A673 (cell line): Measurements from ENCODE around the gene TNFAIP2. TPM values are rescaled to one million over a fixed set of nuclear protein-coding genes. Genes with fewer than 3 reads are reported as not detected.

Source experiments
- BruUV-seq: library from RNA; stranded (reverse); fragments of 400-500 nt; replicated peaks from 2 replicates; lab custom pipeline; 2021; lab: Mats Ljungman, UMichigan
- CTCF ChIA-PET: fragments of 300-600 bp; sonication (Branson Sonifier 250); formaldehyde crosslinking; loops from one replicate; lab custom pipeline; 2022; ENCODE audit warnings: antibody characterized with exemption; lab: Charles Lee
- POLR2A ChIA-PET: fragments of 300-600 bp; sonication (Branson Sonifier 250); formaldehyde crosslinking; loops from one replicate; lab custom pipeline; 2022; ENCODE audit warnings: antibody characterized with exemption; ENCODE audit not compliant: low non-redundant PET; lab: Charles Lee
- DNase-seq: peaks from one replicate; pipeline ENCODE4 v3.0.0-alpha.2; 2015; ENCODE audit warnings: low spot score
- H3K27ac ChIP-seq: fragments of 200-600 bp; sonication (generic); 2 replicates; pipeline ENCODE4 v1.5.1; 2016; ENCODE audit warnings: mixed run types, low read depth, mild to moderate bottlenecking, mixed read lengths, antibody characterized with exemption, low read length; ENCODE audit not compliant: poor library complexity, severe bottlenecking
- H3K27me3 ChIP-seq: fragments of 200-600 bp; sonication (generic); replicated peaks from 2 replicates; pipeline ENCODE4 v1.6.1; 2017; ENCODE audit warnings: mixed run types, low read depth, mild to moderate bottlenecking, mixed read lengths, antibody characterized with exemption, low read length; ENCODE audit not compliant: insufficient read depth, poor library complexity
- H3K36me3 ChIP-seq: fragments of 200-600 bp; sonication (generic); 2 replicates; pipeline ENCODE4 v1.6.1; 2016; ENCODE audit warnings: mixed run types, mild to moderate bottlenecking, mixed read lengths, antibody characterized with exemption, low read length; ENCODE audit not compliant: insufficient read depth, poor library complexity, severe bottlenecking
- H3K4me1 ChIP-seq: fragments of 200-600 bp; sonication (generic); 2 replicates; pipeline ENCODE4 v1.6.1; 2017; ENCODE audit warnings: mixed run types, mild to moderate bottlenecking, mixed read lengths, antibody characterized with exemption, low read length; ENCODE audit not compliant: insufficient read depth, poor library complexity, severe bottlenecking
- H3K4me3 ChIP-seq: fragments of 200-600 bp; sonication (generic); 2 replicates; pipeline ENCODE4 v1.5.1; 2016; ENCODE audit warnings: low read depth, mixed run types, mild to moderate bottlenecking, mixed read lengths, low read length; ENCODE audit not compliant: poor library complexity, severe bottlenecking
- H3K9me3 ChIP-seq: fragments of 200-600 bp; sonication (generic); 2 replicates; pipeline ENCODE4 v1.6.1; 2016; ENCODE audit warnings: mixed run types, low read depth, mild to moderate bottlenecking, mixed read lengths, antibody characterized with exemption, low read length; ENCODE audit not compliant: poor library complexity, severe bottlenecking
- EZH2 ChIP-seq: fragments of 200-600 bp; sonication (generic); IDR thresholded peaks from 2 replicates; pipeline ENCODE4 v1.6.1; 2017; ENCODE audit warnings: borderline replicate concordance, low read depth, mild to moderate bottlenecking, mixed read lengths, antibody characterized with exemption, low read length; ENCODE audit not compliant: poor library complexity, severe bottlenecking
- intact Hi-C: fragments of 100-400 bp; cut with micrococcal nuclease; formaldehyde crosslinking; loops from one replicate; pipeline ENCODE4 v1.10.0; 2022; ENCODE audit not compliant: unreplicated experiment
- total RNA-seq: library from RNA; stranded (reverse); gene quantifications from 2 replicates; pipeline ENCODE4 v1.2.3, GENCODE V29; 2021
- TF ChIP-seq, protein P1 (sequence below): fragments of 300-800, 200-600 bp; sonication (generic); conservative IDR thresholded peaks from 2 replicates; pipeline ENCODE4 v1.5.1; 2017; ENCODE audit warnings: low read depth, mild to moderate bottlenecking, antibody characterized with exemption, low read length, moderate library complexity, mixed read lengths

Gene TNFAIP2
- total RNA-seq, 1 experiment from 2014 or later = 5.5 TPM

DNA sequence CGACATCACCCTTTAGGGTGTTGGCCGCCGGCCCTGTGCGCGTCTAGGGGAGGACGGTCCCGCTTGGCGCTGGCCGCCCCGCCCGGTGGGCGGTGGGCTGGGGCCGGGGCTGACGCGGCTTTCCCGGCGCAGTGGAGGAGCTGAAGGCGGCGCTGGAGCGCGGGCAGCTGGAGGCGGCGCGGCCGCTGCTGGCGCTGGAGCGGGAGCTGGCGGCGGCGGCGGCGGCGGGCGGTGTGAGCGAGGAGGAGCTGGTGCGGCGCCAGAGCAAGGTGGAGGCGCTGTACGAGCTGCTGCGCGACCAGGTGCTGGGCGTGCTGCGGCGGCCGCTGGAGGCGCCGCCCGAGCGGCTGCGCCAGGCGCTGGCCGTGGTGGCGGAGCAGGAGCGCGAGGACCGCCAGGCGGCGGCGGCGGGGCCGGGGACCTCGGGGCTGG is 3.6 kb downstream of the TNFAIP2 start:
- Histone ChIP-seq H3K36me3 (no peaks in the 10 kb centered on the region), H3K27me3 (no peaks in the 10 kb centered on the region), H3K4me3 (peak overlapping the region; percentile 20), H3K9me3 (no peaks in the 10 kb centered on the region), H3K27ac (no peak overlapping the region), H3K4me1 (peaks cover 18% of the 10 kb centered on the region)
- no TSS peak for BruUV-seq
- TF ChIP-seq EZH2 = no peak
- TF ChIP-seq, protein P1, sequence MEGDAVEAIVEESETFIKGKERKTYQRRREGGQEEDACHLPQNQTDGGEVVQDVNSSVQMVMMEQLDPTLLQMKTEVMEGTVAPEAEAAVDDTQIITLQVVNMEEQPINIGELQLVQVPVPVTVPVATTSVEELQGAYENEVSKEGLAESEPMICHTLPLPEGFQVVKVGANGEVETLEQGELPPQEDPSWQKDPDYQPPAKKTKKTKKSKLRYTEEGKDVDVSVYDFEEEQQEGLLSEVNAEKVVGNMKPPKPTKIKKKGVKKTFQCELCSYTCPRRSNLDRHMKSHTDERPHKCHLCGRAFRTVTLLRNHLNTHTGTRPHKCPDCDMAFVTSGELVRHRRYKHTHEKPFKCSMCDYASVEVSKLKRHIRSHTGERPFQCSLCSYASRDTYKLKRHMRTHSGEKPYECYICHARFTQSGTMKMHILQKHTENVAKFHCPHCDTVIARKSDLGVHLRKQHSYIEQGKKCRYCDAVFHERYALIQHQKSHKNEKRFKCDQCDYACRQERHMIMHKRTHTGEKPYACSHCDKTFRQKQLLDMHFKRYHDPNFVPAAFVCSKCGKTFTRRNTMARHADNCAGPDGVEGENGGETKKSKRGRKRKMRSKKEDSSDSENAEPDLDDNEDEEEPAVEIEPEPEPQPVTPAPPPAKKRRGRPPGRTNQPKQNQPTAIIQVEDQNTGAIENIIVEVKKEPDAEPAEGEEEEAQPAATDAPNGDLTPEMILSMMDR = no peak; the same call in 1 of the 2 replicates
- DNase-seq = peak; percentile 45
- CTCF ChIA-PET = interaction anchor here (0.5 to 2.3 kb wide), 5 partner anchors 22 to 736 kb away, joined by 3 to 6 read pairs (median 3); no protein-coding TSS in a partner anchor
- POLR2A ChIA-PET = no interaction called here
- intact Hi-C loops = no loop called here

DNA sequence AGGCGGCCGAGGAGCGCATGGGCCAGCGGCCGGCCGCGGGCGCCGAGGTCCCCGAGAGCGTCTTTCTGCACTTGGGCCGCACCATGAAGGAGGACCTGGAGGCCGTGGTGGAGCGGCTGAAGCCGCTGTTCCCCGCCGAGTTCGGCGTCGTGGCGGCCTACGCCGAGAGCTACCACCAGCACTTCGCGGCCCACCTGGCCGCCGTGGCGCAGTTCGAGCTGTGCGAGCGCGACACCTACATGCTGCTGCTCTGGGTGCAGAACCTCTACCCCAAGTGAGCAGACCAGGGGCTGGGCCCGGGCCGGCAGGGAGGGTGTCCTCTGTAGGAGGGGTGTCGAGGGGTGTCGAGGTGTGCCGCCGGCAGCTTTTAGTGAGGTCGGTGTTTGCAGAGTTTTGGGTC is 4.1 kb downstream of the TNFAIP2 start:
- BruUV-seq = no TSS peak
- peaks cover 15% of the 10 kb centered on the region for H3K4me1 ChIP-seq
- H3K27me3 ChIP-seq = no peaks in the 10 kb centered on the region
- no peak for DNase-seq
- H3K36me3 ChIP-seq = no peaks in the 10 kb centered on the region
- H3K27ac ChIP-seq = no peak overlapping the region
- CTCF ChIA-PET = interaction anchor here (0.5 to 2.3 kb wide), 4 partner anchors 22 to 735 kb away, joined by 3 to 6 read pairs (median 4); no protein-coding TSS in a partner anchor
- POLR2A ChIA-PET = no interaction called here
- no peak for TF ChIP-seq EZH2
- TF ChIP-seq, protein P1 = no peak
- no peak overlapping the region for H3K4me3 ChIP-seq
- H3K9me3 ChIP-seq = no peaks in the 10 kb centered on the region
- intact Hi-C loops = no loop called here

DNA sequence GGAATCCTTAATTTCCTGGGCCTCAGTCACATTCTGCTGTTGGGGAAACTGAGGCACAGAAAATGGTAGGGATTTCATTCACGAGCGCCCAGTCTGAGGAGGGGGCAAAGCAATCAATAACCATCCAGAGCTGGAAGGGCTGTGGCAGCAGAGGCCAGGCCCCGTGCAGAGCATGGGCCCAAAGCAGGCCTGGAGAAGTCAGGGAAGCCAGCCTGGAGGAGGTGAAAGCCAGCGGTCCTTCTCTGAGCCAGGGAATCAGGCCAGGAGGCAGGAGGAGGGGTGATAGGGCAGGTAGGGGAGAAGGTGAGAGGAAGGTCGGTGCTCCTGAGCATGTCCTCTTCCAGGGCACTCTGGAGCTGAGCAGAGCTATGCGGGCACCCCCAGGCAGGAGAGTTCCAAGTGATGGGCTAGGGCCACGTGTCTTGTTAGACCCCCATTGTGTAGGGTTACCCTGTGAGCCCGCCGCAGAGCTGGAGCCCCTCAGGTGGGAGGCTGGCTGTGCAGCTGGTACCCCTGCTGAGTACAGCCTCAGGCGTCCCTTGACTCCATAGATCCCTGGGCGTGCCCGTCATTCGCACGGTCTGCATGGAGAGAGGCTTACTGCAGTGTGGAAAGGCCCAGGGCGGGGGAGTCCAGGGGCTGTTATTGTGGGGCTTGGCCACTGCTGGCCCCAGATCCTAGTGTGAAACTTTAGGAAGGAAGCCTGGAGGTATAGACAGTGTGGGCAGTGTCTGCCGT is 4.8 kb downstream of the TNFAIP2 start:
- Histone ChIP-seq H3K4me1 (peaks cover 13% of the 10 kb centered on the region), H3K27me3 (no peaks in the 10 kb centered on the region), H3K36me3 (no peaks in the 10 kb centered on the region), H3K27ac (no peak overlapping the region), H3K9me3 (no peaks in the 10 kb centered on the region), H3K4me3 (no peak overlapping the region)
- BruUV-seq = no TSS peak
- intact Hi-C loops = no loop called here
- ChIA-PET CTCF (interaction anchor here (2.3 kb wide), 1 partner anchor 23 kb away, joined by 6 read pairs; no protein-coding TSS in a partner anchor), POLR2A (no interaction called here)
- TF ChIP-seq, protein P1 = no peak
- no peak for TF ChIP-seq EZH2
- no peak for DNase-seq
